ENCODE measurements around the gene XRN1.
"Not testable (repeated sequence)": the region's sequence is repeated elsewhere in the genome, so short reads cannot be mapped to it uniquely, and the experiment has no call there.

Gene XRN1

DNA sequence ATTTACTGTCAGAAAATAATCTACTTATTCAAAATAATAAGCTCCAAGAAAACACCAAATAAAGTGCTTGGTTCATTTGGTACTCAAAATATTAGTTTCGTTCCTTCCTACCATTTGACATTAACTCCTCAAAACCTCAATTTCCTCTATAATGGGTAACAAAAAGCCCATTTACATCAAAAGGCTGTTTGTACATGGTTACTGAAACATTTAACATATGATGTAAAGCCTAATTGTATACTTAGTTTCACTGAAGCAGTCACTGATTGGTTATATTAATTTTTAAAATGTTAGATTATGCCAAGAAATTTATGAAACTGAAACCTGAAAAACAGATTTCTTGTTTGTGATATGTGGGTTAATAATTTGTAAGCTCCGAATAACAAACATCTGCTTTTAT lies 14.7 kb downstream of the XRN1 start:
- DNase-seq: no peak

GRCh38 chr3:142429582-142429981 lies 18.3 kb downstream of the XRN1 start:
- DNase-seq: no peak

DNA sequence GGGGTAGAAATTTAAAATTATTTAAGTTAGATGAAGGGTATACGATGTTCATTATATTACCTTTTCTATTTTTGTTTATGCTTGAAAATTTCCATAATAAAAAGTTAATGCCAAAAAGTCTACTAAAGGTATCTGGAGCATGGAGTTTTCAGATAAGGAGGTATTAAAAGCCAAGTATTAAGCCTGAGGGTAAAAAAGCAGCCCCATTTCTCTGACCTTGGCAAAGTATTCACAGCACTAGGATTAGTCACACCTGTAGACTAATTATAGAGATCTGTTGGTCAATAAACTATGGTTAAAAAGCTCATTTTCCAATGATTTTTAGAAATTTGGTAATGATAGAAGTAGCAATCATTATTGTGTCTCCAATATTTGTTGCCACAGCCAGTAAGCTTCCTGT lies 23.1 kb downstream of the XRN1 start:
- no peak for DNase-seq

DNA sequence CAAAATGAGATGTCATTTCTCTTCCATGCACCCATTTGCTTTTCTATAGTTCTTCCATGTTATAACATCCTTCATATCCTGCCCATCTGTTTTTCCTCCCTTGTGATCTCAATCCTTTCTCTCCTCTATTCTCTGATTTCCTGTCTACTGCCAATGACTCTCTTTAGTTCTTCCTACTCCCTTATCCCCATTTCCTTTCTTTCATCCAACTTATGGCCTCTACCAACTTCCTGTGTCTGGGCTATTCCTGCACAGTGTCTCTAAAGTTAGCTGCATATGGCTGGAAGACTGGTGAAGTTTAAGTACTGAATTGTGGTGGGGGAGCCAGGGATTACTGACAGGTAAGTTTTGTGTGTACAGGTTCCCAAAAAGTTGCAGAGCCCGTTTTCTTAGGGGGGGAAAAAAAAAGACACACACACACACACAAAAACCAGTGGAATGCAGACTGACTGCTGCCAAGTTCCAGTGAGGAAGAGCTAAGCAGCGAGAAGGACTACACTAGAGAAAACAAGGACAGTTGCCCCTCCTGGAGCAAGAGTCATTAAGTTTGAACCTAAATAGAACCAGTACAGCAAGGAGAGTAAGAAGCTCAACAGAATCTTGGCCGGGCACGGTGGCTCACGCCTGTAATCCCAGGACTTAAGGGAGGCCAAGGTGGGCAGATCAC lies 28.8 kb downstream of the XRN1 start:
- DNase-seq: no peak

DNA sequence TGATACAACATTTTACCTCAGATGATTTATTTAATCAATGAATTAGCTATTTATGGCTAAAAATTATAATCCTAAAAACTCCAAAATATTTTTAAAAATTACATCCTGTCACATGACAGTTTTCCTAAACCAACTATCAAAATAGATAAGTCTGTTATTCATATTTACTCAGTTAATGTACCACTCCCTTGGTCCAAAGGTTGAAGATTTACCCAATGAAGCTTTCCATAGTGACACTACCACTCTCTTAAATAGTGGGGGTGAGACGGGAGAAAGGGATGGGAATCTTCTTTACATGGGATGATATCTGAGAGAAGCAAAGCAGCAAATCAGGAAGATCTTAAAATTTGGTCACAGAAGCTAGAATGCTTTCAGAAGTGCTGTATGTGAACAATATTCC lies 30.5 kb downstream of the XRN1 start:
- DNase-seq: no peak

- DNase-seq: not testable (repeated sequence)
These were observed 47.3 kb downstream of the XRN1 start for GRCh38 chr3:142400537-142400936.

DNA sequence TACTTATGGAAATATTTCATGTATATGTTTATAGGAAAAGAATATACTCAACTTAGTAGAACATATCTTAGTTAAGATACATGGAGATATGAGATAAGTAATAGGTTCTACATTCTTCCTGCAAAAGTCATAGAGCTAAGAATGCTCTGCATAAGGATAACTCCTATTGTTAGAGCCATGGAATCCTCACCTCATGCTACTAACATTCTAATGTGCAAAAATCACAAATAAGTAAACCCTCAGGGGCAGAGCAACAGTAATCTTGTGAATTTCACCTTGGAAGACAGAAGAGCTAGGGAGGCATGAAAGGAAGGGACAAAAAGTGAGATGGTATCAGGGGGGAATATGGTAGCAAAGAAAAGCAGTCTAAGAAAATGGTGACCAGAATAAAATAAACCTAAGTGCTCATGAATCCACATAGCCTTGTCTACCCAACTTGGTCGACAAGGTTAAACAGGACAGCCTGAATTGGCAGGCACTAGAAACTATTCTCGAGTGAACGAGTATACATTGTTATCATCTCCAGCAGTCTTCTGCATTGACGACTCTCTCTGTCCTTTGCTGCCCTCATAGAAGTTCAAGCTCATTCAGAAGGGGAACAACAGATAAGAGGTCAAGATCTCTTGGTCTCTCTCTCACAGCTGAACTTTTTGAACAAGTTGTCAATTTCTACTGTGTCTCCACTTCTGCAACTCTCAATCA lies 52.8 kb downstream of the XRN1 start:
- no peak for DNase-seq

GRCh38 chr3:142385078-142385477 lies 62.8 kb downstream of the XRN1 start:
- no peak for DNase-seq

- no peak for DNase-seq
These were observed 73.2 kb downstream of the XRN1 start for GRCh38 chr3:142374687-142375086.

GRCh38 chr3:142369576-142369975 lies 78.3 kb downstream of the XRN1 start:
- not testable (repeated sequence) for DNase-seq

- DNase-seq: no peak
These were observed 81.4 kb downstream of the XRN1 start for GRCh38 chr3:142366434-142366833.

- DNase-seq: no peak
These were observed 83.8 kb downstream of the XRN1 start for GRCh38 chr3:142363936-142364467.

DNA sequence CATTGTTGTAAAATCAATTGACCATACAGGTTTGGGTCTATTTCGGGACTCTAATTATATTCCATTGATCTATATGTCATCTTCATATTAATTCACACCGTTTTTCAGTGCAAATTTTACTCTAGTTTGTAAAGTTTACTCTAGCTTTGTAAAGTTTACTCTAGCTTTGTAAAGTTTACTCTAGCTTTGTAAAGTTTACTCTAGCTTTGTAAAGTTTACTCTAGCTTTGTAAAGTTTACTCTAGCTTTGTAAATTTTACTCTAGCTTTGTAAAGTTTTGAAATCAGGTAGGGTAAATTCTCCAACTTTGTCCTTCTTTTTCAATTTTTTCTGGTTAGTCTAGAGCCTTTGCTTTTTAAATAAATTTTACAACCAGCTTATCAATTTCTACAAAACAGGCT lies 84.4 kb downstream of the XRN1 start:
- DNase-seq: not testable (repeated sequence)

DNA sequence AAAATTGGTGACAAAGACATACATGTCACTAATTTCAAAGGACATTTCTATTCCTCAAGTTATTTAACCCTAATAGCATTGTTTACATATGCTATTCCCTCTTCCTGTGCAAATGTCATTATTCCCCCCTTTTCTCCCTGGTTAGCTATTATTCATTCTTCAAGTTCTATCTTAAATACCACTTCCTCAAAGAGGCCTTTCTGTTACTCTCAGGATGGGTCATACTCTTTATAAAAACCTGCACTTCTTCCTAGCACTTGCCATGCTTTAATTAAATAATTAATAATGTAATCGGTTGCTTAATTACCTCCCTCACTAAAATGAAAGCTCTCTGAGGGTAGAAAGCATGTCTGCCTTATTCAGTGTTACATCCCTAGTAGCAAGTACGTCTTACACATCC lies 88.5 kb downstream of the XRN1 start:
- no peak for DNase-seq

DNA sequence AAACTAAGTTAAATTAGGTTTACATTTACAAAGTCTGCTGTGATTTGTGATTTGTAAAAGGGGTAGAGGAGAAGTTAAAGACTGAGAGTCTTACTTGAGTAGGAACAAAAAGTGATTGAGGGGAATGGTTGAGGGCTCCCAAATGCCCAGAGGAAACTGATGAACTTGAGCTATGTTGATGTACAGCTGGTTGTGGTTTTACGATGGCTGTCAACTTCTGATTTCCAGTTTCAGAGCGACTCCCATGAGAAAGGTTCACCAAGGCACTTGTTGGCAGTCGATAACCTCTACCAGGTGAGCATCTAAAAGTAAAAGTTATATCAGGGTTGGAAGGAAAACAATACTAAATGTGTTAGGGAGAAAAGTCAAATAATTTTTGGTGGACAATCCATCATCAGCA lies 91.0 kb downstream of the XRN1 start:
- DNase-seq: no peak

DNA sequence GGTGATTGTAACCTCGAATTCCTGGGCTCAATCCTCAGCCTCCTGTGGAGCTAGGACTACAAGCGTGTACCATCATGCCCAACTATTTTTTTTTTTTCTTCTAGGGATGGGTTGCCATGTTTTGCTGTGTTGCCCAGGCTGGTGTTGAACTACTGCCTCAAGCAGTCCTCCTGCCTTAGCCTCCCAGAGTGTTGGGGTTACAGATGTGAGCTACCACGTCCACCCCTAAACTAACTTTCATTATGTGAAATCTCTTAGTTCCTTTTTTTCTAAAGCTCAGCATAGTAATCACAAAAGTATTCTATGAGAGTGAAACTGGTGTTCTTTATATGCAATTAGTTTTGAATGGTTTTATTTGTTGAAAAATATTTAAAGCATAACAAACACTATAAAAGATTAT lies 92.1 kb downstream of the XRN1 start:
- no peak for DNase-seq

GRCh38 chr3:142354076-142354475 lies 93.8 kb downstream of the XRN1 start:
- DNase-seq: no peak

GRCh38 chr3:142353571-142353970 lies 94.3 kb downstream of the XRN1 start:
- no peak for DNase-seq

DNA sequence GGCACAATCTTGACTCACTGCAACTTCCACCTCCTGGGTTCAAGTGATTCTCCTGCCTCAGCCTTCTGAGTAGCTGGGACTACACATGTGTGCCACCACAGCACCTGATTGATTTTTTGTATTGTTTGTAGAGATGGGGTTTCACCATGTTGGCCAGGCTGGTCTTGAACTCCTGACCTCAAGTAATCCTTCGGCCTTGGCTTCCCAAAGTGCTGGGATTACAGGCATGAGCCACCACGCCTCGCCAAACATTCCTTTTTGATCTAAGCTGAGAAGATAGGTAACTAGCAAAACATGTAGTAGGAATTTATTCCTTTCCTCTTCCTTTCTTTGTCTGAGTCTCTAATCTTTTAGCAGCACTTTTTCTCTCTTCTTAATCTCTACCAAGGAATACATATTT lies 95.1 kb downstream of the XRN1 start:
- DNase-seq: not testable (repeated sequence)

- DNase-seq: no peak
These were observed 99.4 kb downstream of the XRN1 start for GRCh38 chr3:142348460-142348859.

- DNase-seq: no peak
These were observed 109.8 kb downstream of the XRN1 start for GRCh38 chr3:142337994-142338393.

GRCh38 chr3:142332390-142332789 lies 115.4 kb downstream of the XRN1 start:
- DNase-seq: no peak

- not testable (repeated sequence) for DNase-seq
These were observed 123.4 kb downstream of the XRN1 start for GRCh38 chr3:142324275-142324953.

DNA sequence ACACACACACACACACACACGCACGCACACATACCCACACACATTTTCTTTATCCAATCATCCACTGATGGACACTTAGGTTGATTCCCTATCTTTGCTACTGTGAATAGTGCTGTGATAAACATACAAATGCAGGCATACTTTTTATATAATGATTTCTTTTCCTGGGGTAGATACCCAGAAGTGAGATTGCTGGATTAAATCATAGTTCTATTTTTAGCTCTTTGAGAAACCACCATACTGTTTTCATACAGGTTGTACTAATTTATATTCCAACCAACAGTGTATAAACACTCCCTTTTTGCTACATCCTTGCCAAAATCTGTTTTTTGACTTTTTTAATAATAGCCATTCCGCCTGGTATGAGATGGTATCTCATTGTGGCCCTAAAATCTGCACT lies 127.9 kb downstream of the XRN1 start:
- no peak for DNase-seq
